K562 (cell line): ENCODE measurements around the gene TINAGL1. TPM values are rescaled to one million over a fixed set of nuclear protein-coding genes. Genes with fewer than 3 reads are reported as not detected.

ENCODE experiments used
- HDAC6 ChIP-seq: IDR thresholded peaks from 2 replicates; pipeline ENCODE4 v1.6.1; 2012; ENCODE audit warnings: low read depth, mild to moderate bottlenecking, control low read depth, inconsistent platforms, low read length, moderate library complexity
- NEUROD1 ChIP-seq: fragments of 150-350 bp; IDR thresholded peaks from 2 replicates; pipeline ENCODE4 v1.6.1; 2014; ENCODE audit warnings: borderline replicate concordance, low read length, low read depth; ENCODE audit not compliant: partially characterized antibody
- ZSCAN29 ChIP-seq: fragments of 450-650 bp; IDR thresholded peaks from 2 replicates; pipeline ENCODE4 v1.6.1; 2017
- polyA plus RNA-seq, 8 experiments: library from polyadenylated mRNA; depleted of rRNA in 4 of 8; stranded (reverse) in 5 of 8; unstranded in 3 of 8; fragments of >200 nt; fragmentation: Nextera tagmentation in 2 of 8; fragmentation: Illumina TruSeq in 1 of 8; extraction: Ambion mirVana in 2 of 8; extraction: Trizol in 1 of 8; gene quantifications; 2 replicates each; pipeline versions ENCODE4 v1.2.1 to v1.2.3, GENCODE V29; 2011 to 2014; ENCODE audit warnings: inconsistent platforms in 1 of 8, missing spikeins in 1 of 8
- total RNA-seq, 7 experiments: library from RNA; depleted of rRNA in 6 of 7; stranded (reverse); fragments of >200 nt in 6 of 7; fragmentation: Illumina TruSeq in 2 of 7; extraction: Trizol in 2 of 7; gene quantifications; 2 replicates each; pipeline versions ENCODE4 v1.2.1 to v1.2.3, GENCODE V29; 2011 to 2021; ENCODE audit warnings: low replicate concordance in 1 of 7
- TF ChIP-seq, protein P1 (sequence below): fragments of 450-650 bp; conservative IDR thresholded peaks from 2 replicates; pipeline ENCODE4 v1.6.1; 2016; ENCODE audit warnings: missing genetic modification characterization, low read depth, mild to moderate bottlenecking, missing compliant biosample characterization, moderate library complexity
- TF ChIP-seq, protein P2 (sequence below): fragments of 450-650 bp; IDR thresholded peaks from 2 replicates; pipeline ENCODE4 v1.6.1; 2016; ENCODE audit warnings: mild to moderate bottlenecking
- TF ChIP-seq, protein P3 (sequence below): fragments of 250-450 bp; sonication (Bioruptor Pico); IDR thresholded peaks from 2 replicates; pipeline ENCODE4 v1.8.0; 2021; ENCODE audit warnings: mild to moderate bottlenecking, moderate library complexity
- TF ChIP-seq, protein P4 (sequence below): sonication (generic); formaldehyde crosslinking; IDR thresholded peaks from 2 replicates; pipeline ENCODE4 v1.8.0; 2022; ENCODE audit warnings: missing genetic modification reagents, mild to moderate bottlenecking, borderline replicate concordance

TINAGL1 gene
- total and polyA plus RNA-seq, 9 of the 15 experiments (the other 6 are each of a cell fraction or from before 2014, with no cell fraction given), result 0.04 to 1.2 (median 0.07) TPM; not detected in 4

DNA sequence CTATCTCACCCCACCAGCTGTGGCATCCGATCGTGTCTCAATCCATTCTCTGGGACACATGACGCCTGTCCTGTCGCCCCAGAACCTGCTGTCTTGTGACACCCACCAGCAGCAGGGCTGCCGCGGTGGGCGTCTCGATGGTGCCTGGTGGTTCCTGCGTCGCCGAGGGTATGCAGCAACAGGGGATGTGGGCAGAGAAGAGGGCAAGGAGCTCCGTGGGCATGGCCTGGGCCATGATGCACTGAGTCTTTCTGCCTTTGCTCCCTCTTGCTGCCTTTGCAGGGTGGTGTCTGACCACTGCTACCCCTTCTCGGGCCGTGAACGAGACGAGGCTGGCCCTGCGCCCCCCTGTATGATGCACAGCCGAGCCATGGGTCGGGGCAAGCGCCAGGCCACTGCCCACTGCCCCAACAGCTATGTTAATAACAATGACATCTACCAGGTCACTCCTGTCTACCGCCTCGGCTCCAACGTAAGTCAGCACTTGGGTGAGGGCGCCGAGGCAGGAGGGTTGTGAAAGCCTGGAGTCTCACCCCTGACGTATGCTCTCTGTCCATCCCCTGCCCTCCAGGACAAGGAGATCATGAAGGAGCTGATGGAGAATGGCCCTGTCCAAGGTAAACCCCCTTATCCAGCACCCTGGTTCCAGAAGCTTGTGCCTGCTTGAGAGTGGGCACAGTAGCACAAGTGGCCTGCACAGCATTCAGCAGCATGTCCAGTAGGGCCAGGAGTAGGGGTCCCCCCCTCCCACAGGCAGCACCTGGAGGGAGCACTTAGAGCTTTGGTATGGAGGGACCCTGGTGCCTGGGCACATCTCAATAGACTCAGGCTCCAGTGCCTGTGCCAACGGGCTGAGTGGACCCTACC, 8.8 kb downstream of the TINAGL1 start (continued):
- TF ChIP-seq, protein P1, sequence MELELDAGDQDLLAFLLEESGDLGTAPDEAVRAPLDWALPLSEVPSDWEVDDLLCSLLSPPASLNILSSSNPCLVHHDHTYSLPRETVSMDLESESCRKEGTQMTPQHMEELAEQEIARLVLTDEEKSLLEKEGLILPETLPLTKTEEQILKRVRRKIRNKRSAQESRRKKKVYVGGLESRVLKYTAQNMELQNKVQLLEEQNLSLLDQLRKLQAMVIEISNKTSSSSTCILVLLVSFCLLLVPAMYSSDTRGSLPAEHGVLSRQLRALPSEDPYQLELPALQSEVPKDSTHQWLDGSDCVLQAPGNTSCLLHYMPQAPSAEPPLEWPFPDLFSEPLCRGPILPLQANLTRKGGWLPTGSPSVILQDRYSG, result no peak
- TF ChIP-seq, protein P2, sequence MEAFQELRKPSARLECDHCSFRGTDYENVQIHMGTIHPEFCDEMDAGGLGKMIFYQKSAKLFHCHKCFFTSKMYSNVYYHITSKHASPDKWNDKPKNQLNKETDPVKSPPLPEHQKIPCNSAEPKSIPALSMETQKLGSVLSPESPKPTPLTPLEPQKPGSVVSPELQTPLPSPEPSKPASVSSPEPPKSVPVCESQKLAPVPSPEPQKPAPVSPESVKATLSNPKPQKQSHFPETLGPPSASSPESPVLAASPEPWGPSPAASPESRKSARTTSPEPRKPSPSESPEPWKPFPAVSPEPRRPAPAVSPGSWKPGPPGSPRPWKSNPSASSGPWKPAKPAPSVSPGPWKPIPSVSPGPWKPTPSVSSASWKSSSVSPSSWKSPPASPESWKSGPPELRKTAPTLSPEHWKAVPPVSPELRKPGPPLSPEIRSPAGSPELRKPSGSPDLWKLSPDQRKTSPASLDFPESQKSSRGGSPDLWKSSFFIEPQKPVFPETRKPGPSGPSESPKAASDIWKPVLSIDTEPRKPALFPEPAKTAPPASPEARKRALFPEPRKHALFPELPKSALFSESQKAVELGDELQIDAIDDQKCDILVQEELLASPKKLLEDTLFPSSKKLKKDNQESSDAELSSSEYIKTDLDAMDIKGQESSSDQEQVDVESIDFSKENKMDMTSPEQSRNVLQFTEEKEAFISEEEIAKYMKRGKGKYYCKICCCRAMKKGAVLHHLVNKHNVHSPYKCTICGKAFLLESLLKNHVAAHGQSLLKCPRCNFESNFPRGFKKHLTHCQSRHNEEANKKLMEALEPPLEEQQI, result no peak
- TF ChIP-seq NEUROD1 (no peak), HDAC6 (no peak), ZSCAN29 (no peak)
- TF ChIP-seq, protein P3, sequence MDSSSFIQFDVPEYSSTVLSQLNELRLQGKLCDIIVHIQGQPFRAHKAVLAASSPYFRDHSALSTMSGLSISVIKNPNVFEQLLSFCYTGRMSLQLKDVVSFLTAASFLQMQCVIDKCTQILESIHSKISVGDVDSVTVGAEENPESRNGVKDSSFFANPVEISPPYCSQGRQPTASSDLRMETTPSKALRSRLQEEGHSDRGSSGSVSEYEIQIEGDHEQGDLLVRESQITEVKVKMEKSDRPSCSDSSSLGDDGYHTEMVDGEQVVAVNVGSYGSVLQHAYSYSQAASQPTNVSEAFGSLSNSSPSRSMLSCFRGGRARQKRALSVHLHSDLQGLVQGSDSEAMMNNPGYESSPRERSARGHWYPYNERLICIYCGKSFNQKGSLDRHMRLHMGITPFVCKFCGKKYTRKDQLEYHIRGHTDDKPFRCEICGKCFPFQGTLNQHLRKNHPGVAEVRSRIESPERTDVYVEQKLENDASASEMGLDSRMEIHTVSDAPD, result no peak
- TF ChIP-seq, protein P4, sequence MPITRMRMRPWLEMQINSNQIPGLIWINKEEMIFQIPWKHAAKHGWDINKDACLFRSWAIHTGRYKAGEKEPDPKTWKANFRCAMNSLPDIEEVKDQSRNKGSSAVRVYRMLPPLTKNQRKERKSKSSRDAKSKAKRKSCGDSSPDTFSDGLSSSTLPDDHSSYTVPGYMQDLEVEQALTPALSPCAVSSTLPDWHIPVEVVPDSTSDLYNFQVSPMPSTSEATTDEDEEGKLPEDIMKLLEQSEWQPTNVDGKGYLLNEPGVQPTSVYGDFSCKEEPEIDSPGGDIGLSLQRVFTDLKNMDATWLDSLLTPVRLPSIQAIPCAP (CRISPR knock-in tag), result no peak
- TF ChIP-seq, all 486 proteins: peak for 0
